Activated CD8-positive, alpha-beta T cell treated with anti-CD3 and anti-CD28 coated beads for 36 hours (primary cell): ENCODE results near the gene CNKSR3. TPM values are rescaled to one million over a fixed set of nuclear protein-coding genes. Genes with fewer than 3 reads are reported as not detected.

Source experiments
- ATAC-seq: fragments of 200-7000 bp; cut with Tn5 transposase; one replicate; pipeline ENCODE4 v1.10.0; 2021; ENCODE audit warnings: mild to moderate bottlenecking, moderate library complexity
- CTCF ChIA-PET: fragments of 350-600 bp; sonication (Branson Sonifier 250); formaldehyde crosslinking; loops from one replicate; lab custom pipeline; 2021; ENCODE audit warnings: antibody characterized with exemption; lab: Charles Lee
- POLR2A ChIA-PET: fragments of 350-600 bp; sonication (Branson Sonifier 250); formaldehyde crosslinking; loops from one replicate; lab custom pipeline; 2021; ENCODE audit warnings: antibody characterized with exemption; lab: Charles Lee
- DNase-seq: peaks from one replicate; pipeline ENCODE4 v3.0.0-alpha.2; 2020
- H3K27ac Mint-ChIP-seq: one replicate; pipeline ENCODE4 v1.8.0; 2021; ENCODE audit warnings: mild to moderate bottlenecking, mixed read lengths
- H3K27me3 Mint-ChIP-seq: one replicate; pipeline ENCODE4 v1.8.0; 2021; ENCODE audit warnings: mixed read lengths
- H3K36me3 Mint-ChIP-seq: one replicate; pipeline ENCODE4 v1.8.0; 2021; ENCODE audit warnings: low read depth, mixed read lengths
- H3K4me1 Mint-ChIP-seq: one replicate; pipeline ENCODE4 v1.8.0; 2021; ENCODE audit warnings: low read depth, mixed read lengths
- H3K4me3 Mint-ChIP-seq: one replicate; pipeline ENCODE4 v1.8.0; 2021; ENCODE audit warnings: mild to moderate bottlenecking, moderate library complexity, mixed read lengths
- H3K9me3 Mint-ChIP-seq: one replicate; pipeline ENCODE4 v1.8.0; 2021; ENCODE audit warnings: mixed read lengths
- CTCF ChIP-seq: fragments of 200-600 bp; IDR thresholded peaks from one replicate; pipeline ENCODE4 v1.8.0; 2022; ENCODE audit warnings: antibody characterized with exemption, mild to moderate bottlenecking
- intact Hi-C: fragments of 100-400 bp; cut with micrococcal nuclease; formaldehyde crosslinking; loops from one replicate; pipeline ENCODE4 v1.10.0; 2022
- total RNA-seq, 2 experiments: library from RNA; stranded (reverse); gene quantifications; one replicate each; pipeline ENCODE4 v1.2.3, GENCODE V29; 2021

CNKSR3 gene
- total RNA-seq, 2 experiments from 2014 or later = 0.34 to 0.45 TPM

DNA sequence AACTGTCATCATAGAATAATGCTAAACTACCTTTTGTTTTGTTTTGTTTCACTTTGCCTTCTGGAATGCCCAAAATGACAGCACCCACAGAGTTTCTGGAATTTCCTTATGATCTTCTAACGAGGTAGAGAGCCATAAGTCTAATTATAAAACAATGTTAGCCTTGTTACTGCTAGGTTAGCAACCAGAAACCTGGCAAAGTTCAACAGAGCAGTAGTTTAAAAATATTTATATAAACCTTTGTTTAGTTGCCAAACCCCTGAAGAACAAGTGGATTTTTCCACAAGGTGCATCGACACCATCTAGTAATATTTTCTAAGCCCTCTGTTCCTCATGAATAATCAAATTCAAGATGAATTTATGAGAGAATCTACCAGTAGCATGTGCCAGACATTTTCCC is 126.3 kb downstream of the CNKSR3 start:
- ChIA-PET CTCF (interaction anchor here (1.2 kb wide), 1 partner anchor 13 kb away, joined by 4 read pairs; no protein-coding TSS in a partner anchor), POLR2A (no interaction called here)
- Mint-ChIP-seq H3K36me3 (no peaks in the 10 kb centered on the region), H3K4me1 (no peaks in the 10 kb centered on the region), H3K9me3 (peaks cover 3% of the 10 kb centered on the region), H3K27me3 (peaks cover 5% of the 10 kb centered on the region), H3K4me3 (no peak overlapping the region), H3K27ac (no peak overlapping the region)
- intact Hi-C loops = no loop called here
- no peak for ATAC-seq
- TF ChIP-seq CTCF = no peak
- DNase-seq = no peak

DNA sequence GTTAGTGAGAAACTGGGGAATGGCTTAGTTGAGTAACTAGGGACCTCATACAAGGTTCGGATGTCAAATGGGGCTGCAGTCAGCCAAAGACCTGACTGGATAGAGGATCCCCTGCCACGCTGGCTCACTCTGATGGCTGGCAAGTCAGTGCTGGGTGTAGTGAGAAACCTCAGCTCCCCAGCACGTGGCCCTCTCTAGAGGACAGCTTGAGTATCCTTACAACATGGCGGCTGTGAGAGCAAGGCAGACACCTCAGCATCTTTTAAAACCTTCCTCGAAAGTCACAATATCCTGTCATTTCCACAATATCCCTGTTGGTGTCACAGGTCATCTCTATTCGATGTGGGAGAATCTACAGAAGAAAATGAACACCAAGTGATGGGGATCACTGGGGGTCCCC is 127.2 kb downstream of the CNKSR3 start:
- Mint-ChIP-seq H3K4me1 (no peaks in the 10 kb centered on the region), H3K4me3 (no peak overlapping the region), H3K9me3 (peaks cover 3% of the 10 kb centered on the region), H3K36me3 (no peaks in the 10 kb centered on the region), H3K27me3 (peaks cover 5% of the 10 kb centered on the region), H3K27ac (no peak overlapping the region)
- ChIA-PET CTCF (interaction anchor here (1.2 kb wide), 1 partner anchor 12 kb away, joined by 4 read pairs; no protein-coding TSS in a partner anchor), POLR2A (no interaction called here)
- ATAC-seq (no peak), DNase-seq (no peak)
- no peak for TF ChIP-seq CTCF
- intact Hi-C loops = no loop called here

DNA sequence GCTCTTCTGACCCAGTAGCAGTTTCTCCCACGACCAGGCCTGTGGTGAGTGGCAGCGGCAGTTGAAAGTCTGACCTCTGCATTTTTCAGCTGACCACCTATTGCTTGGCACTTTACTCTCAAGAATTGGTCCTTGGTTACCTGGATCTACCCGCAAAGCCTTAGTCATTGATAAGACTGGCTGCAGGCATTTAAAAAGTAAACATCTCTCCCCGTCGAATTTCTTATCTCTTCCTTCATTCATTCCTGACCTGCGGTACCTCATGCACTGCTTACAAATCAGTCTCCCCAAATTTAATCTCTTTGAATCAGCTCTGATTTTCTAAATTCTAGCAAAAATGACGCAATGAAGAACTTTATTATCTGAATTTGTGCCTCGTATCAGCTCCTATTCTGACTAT is 127.7 kb downstream of the CNKSR3 start:
- peaks cover 4% of the 10 kb centered on the region for H3K27me3 Mint-ChIP-seq
- no peaks in the 10 kb centered on the region for H3K36me3 Mint-ChIP-seq
- ChIA-PET POLR2A (no interaction called here), CTCF (no interaction called here)
- TF ChIP-seq CTCF = no peak
- DNase-seq (no peak), ATAC-seq (no peak)
- H3K27ac Mint-ChIP-seq = no peak overlapping the region
- no peaks in the 10 kb centered on the region for H3K4me1 Mint-ChIP-seq
- H3K9me3 Mint-ChIP-seq = peaks cover 3% of the 10 kb centered on the region
- H3K4me3 Mint-ChIP-seq = no peak overlapping the region
- intact Hi-C loops = no loop called here

DNA sequence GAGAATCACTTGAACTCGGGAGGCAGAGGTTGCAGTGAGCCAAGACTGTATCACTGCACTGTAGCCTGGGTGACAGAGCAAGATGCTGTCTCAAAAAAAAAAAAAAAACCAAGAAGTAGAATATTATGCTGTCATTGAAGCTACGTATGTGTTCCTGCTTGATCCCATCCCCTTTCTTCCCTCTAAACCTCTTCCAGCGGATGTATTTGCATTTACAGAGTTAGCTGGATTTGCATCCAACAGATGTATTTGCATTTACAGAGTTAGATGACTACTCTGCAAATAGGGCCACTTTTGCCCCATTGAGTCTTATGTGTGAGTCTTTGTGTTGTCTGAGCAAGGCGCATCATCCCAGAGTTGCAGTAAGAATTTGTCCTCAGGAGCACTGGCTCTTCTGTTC is 128.9 kb downstream of the CNKSR3 start:
- ChIA-PET CTCF (no interaction called here), POLR2A (no interaction called here)
- intact Hi-C loops = no loop called here
- H3K27me3 Mint-ChIP-seq = peaks cover 4% of the 10 kb centered on the region
- no peaks in the 10 kb centered on the region for H3K36me3 Mint-ChIP-seq
- no peak overlapping the region for H3K27ac Mint-ChIP-seq
- TF ChIP-seq CTCF = no peak
- no peaks in the 10 kb centered on the region for H3K4me1 Mint-ChIP-seq
- DNase-seq (no peak), ATAC-seq (no peak)
- peaks cover 3% of the 10 kb centered on the region for H3K9me3 Mint-ChIP-seq
- H3K4me3 Mint-ChIP-seq = no peak overlapping the region

DNA sequence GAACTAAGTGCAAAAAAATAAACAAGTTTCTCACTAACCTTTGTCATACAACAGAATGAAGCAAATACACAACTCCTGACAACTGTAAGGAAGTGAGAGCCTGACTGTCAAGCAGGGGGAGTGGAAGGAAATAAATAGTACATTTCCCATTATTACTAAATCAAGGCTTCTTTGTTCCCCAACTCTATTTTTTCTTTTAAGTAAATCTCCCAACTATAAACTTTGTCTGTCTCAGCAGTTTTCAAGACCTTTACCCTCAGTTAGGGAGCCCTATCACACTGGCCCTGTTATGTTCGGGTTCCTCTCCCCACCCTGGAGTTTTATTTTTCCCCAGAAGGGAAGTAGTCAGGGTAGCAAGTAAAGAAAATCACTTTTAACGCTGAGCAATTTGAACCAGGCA is 129.7 kb downstream of the CNKSR3 start:
- no peak overlapping the region for H3K27ac Mint-ChIP-seq
- no peak for TF ChIP-seq CTCF
- H3K4me1 Mint-ChIP-seq = no peaks in the 10 kb centered on the region
- H3K4me3 Mint-ChIP-seq = no peak overlapping the region
- H3K27me3 Mint-ChIP-seq = peaks cover 2% of the 10 kb centered on the region
- intact Hi-C loops = no loop called here
- H3K36me3 Mint-ChIP-seq = no peaks in the 10 kb centered on the region
- DNase-seq = no peak
- peaks cover 3% of the 10 kb centered on the region for H3K9me3 Mint-ChIP-seq
- ChIA-PET POLR2A (no interaction called here), CTCF (no interaction called here)
- ATAC-seq = no peak
